Left ventricle myocardium inferior (tissue), 1 donor: ENCODE results near the gene MRPL51. TPM values are rescaled to one million over a fixed set of nuclear protein-coding genes. Genes with fewer than 3 reads are reported as not detected.

Experiments used
- DNase-seq: peaks from one replicate; pipeline ENCODE4 v3.0.0-alpha.2; 2020
- H3K27ac ChIP-seq: fragments of 200-600 bp; replicated peaks from 2 replicates; pipeline ENCODE4 v1.8.0; 2021
- H3K27me3 ChIP-seq: fragments of 200-600 bp; 2 replicates; pipeline ENCODE4 v1.8.0; 2021; ENCODE audit warnings: low read depth
- H3K36me3 ChIP-seq: fragments of 200-600 bp; 2 replicates; pipeline ENCODE4 v1.8.0; 2021
- H3K4me1 ChIP-seq: fragments of 200-600 bp; 2 replicates; pipeline ENCODE4 v1.8.0; 2021
- H3K4me3 ChIP-seq: fragments of 200-600 bp; 2 replicates; pipeline ENCODE4 v1.8.0; 2021; ENCODE audit warnings: mild to moderate bottlenecking, moderate library complexity
- H3K9me3 ChIP-seq: fragments of 200-600 bp; replicated peaks from 2 replicates; pipeline ENCODE4 v1.8.0; 2021
- intact Hi-C: fragments of 100-400 bp; cut with micrococcal nuclease; formaldehyde crosslinking; loops from one replicate; pipeline ENCODE4 v1.11.0; 2022
- total RNA-seq: library from RNA; stranded (reverse); fragmentation: NEBNext Ultra II Directional; extraction: Animal tissue kit (Norgen Biotek cat#: 25700); gene quantifications from one replicate; pipeline ENCODE4 v1.2.1, GENCODE V29; 2021
- TF ChIP-seq, protein P1 (sequence below): fragments of 200-600 bp; IDR thresholded peaks from 2 replicates; pipeline ENCODE4 v1.8.0; 2021; ENCODE audit warnings: antibody characterized with exemption, mild to moderate bottlenecking, borderline replicate concordance
- donor health status: DM: no; HTN: yes; CAD: no; lungs with severe emphysema.

Gene MRPL51
- total RNA-seq, 1 donor from 2014 or later, result 235 TPM

DNA sequence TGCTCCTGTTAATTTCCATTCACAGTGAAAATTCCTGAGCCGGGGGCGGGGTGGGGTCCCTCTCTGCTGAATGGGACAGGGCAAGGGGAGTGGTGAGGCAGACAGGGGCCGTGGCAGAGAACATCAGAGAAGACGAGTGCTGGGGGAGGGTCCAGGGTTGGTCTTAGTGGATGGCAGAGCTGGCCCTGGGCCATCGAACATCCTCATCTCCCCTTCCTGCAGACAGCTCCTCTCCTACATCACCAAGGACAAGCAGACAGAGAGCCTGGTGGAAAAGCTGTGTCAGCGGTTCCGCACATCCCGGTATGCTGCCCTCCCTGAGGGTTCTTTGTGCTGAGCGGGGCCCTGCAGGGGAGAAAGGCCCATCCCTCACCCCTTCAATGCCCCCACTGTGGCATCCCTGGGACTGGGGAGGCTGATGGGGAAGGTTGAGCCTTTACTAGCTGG lies 36.3 kb upstream of the MRPL51 start:
- intact Hi-C loops, result no loop called here
- Histone ChIP-seq H3K4me3 (no peak overlapping the region), H3K4me1 (peaks cover 29% of the 10 kb centered on the region), H3K27ac (no peak overlapping the region), H3K36me3 (peaks cover 73% of the 10 kb centered on the region), H3K9me3 (no peaks in the 10 kb centered on the region), H3K27me3 (no peaks in the 10 kb centered on the region)
- DNase-seq, result no peak
- TF ChIP-seq, protein P1, sequence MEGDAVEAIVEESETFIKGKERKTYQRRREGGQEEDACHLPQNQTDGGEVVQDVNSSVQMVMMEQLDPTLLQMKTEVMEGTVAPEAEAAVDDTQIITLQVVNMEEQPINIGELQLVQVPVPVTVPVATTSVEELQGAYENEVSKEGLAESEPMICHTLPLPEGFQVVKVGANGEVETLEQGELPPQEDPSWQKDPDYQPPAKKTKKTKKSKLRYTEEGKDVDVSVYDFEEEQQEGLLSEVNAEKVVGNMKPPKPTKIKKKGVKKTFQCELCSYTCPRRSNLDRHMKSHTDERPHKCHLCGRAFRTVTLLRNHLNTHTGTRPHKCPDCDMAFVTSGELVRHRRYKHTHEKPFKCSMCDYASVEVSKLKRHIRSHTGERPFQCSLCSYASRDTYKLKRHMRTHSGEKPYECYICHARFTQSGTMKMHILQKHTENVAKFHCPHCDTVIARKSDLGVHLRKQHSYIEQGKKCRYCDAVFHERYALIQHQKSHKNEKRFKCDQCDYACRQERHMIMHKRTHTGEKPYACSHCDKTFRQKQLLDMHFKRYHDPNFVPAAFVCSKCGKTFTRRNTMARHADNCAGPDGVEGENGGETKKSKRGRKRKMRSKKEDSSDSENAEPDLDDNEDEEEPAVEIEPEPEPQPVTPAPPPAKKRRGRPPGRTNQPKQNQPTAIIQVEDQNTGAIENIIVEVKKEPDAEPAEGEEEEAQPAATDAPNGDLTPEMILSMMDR, result no peak

GRCh38 chr12:6528539-6529235 lies 35.6 kb upstream of the MRPL51 start:
- intact Hi-C loops, result no loop called here

GRCh38 chr12:6527711-6528110 lies 34.6 kb upstream of the MRPL51 start:
- TF ChIP-seq, protein P1, result no peak
- H3K4me3 ChIP-seq, result no peak overlapping the region
- intact Hi-C loops, result no loop called here
- no peak for DNase-seq
- peaks cover 14% of the 10 kb centered on the region for H3K4me1 ChIP-seq
- H3K27ac ChIP-seq, result no peak overlapping the region
- no peaks in the 10 kb centered on the region for H3K9me3 ChIP-seq
- no peaks in the 10 kb centered on the region for H3K27me3 ChIP-seq
- H3K36me3 ChIP-seq, result peaks cover 89% of the 10 kb centered on the region

More at GRCh38 chr12:6528539-6529235, 35.6 kb upstream of the MRPL51 start:
- no peak overlapping the region for H3K4me3 ChIP-seq
- H3K36me3 ChIP-seq, result peaks cover 79% of the 10 kb centered on the region
- peaks cover 24% of the 10 kb centered on the region for H3K4me1 ChIP-seq
- H3K27me3 ChIP-seq, result no peaks in the 10 kb centered on the region
- DNase-seq, result no peak
- H3K27ac ChIP-seq, result no peak overlapping the region
- TF ChIP-seq, protein P1, result no peak
- no peaks in the 10 kb centered on the region for H3K9me3 ChIP-seq

DNA sequence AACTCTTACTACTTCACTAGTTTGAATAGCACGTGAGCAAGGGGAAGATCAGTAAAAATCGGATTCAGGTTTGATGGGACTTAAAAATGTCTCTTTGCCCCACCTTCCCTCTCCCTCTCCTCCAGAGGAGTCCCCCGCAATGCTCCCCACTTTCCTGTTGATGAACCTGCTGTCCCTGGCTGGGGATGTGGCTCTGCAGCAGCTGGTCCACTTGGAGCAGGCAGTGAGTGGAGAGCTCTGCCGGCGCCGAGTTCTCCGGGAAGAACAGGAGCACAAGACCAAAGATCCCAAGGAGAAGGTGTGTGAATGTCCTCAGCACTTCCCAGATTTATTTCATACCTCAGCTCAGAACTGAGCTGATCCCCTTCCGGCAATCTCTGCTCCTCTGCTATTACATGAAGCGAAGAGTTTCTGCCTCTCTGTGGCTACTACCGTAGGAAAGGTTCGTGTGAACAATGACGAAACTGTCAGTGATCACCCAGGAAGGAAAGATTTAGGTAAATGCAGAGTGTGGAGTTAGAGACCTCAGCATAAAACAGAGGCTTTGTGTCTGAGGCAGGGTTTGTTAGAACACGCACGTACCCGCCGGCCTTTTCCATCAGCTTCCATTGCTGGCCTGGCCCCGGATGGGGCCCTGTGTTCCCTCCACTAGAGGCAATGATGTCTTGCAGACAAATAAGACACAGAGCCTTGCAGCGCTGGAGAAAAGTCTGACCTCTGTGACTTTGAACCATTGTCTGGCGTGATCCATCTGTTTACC lies 33.9 kb upstream of the MRPL51 start:
- TF ChIP-seq, protein P1, result no peak
- peaks cover 96% of the 10 kb centered on the region for H3K36me3 ChIP-seq
- intact Hi-C loops, result no loop called here
- peaks cover 7% of the 10 kb centered on the region for H3K4me1 ChIP-seq
- no peak for DNase-seq
- H3K27ac ChIP-seq, result no peak overlapping the region
- H3K4me3 ChIP-seq, result no peak overlapping the region
- no peaks in the 10 kb centered on the region for H3K9me3 ChIP-seq
- H3K27me3 ChIP-seq, result no peaks in the 10 kb centered on the region

- Histone ChIP-seq H3K36me3 (peaks cover 100% of the 10 kb centered on the region), H3K27ac (no peak overlapping the region), H3K4me3 (no peak overlapping the region), H3K4me1 (no peaks in the 10 kb centered on the region), H3K27me3 (no peaks in the 10 kb centered on the region), H3K9me3 (no peaks in the 10 kb centered on the region)
- no peak for DNase-seq
- TF ChIP-seq, protein P1, result no peak
- intact Hi-C loops, result no loop called here
Measured at GRCh38 chr12:6526201-6526600, 33.1 kb upstream of the MRPL51 start.
